Femur (tissue), 1 donor: ENCODE data around the gene CCDC77.
"Not testable (repeated sequence)": the region's sequence is repeated elsewhere in the genome, so short reads cannot be mapped to it uniquely, and the experiment has no call there.

ENCODE experiments used
- DNase-seq: peaks from one replicate; pipeline ENCODE4 v3.0.0-alpha.2; 2017

The CCDC77 gene

GRCh38 chr12:401235-402028 is at the start of gene CCDC77:
CCDC77 (plus strand) TSS chr12:401644; CDS start chr12:409384, 7,740 bp downstream.
- peak; percentile 96 for DNase-seq

DNA sequence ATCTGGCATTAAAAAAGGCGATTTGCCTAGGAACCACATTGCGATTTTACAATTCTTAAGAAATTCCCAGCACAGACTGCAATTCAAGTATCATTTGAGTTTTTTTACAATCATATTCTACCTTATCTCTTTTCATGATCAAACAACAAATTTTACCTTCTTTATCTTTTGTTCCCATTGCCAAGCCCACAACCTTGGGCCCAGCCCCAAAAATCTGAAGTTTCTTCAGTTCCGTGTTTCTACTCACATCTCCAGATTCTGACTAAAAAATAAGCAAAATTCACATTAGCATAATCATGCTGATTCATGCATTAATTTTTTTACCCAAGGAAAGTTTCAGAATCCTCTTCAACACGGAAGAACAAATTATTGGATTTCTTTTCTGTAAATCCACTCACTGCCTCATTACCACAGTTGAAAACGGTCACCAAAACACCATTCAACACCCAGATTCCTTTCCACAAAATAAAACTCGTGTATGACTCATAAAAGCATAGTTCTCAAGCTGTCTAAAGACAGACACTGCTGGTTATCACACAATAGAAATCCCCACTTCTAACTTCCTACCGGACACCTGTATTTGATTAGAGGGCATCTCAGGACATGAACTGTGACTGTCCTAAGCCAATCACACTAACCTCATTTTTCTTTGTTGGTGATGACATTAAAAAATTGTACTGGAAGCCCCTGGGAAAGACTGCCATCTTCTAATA is 45.0 kb upstream of the CCDC77 start:
- no peak for DNase-seq

DNA sequence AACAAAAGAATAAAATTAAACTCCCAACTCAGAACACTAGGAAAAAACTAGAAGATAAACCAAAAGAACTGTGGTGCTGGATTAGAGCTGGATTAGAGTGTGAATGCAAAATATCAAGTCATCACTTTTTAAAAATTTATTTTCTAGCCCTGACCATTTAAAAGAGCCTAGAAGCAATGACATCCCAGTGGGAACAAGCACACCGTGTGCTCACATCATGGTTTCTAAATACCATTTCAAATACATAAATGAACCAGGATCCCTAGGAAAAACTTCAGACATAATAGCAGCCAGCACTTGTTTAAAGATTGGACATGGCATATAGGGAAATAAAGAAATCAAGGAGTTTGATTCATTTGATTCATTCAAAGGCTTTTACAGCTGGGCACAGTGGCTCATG is 42.4 kb upstream of the CCDC77 start:
- DNase-seq, result no peak

- DNase-seq, result no peak
Observed at GRCh38 chr12:366820-367219, 34.6 kb upstream of the CCDC77 start.

- no peak for DNase-seq
Observed at GRCh38 chr12:367972-368371, 33.5 kb upstream of the CCDC77 start.

DNA sequence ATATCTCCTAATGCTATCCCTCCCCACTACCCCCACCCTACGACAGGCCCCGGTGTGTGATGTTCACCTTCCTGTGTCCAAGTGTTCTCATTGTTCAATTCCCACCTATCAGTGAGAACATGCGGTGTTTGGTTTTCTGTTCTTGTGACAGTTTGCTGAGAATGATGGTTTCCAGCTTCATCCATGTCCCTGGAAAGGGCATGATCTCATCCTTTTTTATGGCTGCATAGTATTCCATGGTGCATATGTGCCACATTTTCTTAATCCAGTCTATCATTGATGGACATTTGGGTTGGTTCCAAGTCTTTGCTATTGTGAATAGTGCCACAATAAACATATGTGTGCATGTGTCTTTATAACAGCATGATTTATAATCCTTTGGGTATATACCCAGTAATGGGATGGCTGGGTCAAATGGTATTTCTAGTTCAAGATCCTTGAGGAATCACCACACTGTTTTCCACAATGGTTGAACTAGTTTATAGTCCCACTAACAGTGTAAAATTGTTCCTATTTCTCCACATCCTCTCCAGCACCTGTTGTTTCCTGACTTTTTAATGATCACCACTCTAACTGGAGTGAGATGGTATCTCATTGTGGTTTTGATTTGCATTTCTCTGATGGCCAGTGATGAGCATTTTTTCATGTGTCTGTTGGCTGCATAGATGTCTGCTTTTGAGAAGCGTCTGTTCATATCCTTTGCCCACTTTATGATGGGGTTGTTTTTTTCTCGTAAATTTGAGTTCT is 30.5 kb upstream of the CCDC77 start:
- DNase-seq, result not testable (repeated sequence)

DNA sequence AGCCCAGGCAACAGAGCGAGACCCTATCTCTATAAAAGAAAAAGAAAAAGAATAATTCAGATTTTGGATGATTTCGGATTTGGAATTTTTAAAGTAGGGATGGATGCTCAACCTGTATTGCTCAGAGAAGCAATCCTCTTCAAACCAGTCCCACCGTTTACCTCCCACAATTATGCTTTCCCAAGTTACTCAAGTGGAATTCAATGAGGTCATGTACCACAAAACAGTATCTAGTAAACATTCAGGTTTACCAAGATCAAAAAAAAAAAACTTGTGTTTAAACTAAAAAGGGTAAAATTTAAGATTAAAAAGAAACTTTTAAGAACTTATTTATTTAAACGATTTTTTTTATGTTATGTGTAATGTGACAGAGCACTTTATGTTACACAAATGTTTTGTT is 14.8 kb upstream of the CCDC77 start:
- no peak for DNase-seq

DNA sequence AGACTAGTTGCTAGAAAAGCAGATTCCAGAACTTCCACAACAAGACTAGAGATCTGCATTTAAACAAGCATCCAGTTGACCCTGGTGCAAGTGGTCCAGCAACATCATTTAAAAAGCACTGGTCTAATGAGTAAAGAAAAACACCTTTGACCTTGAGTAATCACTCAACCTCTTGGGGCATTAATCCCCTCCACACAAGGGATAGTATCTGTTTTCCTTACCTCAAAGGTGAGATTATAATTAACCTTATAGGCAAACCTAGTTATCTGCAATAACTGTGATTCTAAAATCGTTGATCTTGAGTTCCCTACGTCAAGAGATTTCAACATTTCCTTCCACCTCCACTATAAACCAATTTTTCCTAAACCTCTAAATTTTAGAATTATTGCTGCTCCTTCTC is 13.4 kb upstream of the CCDC77 start:
- no peak for DNase-seq

DNA sequence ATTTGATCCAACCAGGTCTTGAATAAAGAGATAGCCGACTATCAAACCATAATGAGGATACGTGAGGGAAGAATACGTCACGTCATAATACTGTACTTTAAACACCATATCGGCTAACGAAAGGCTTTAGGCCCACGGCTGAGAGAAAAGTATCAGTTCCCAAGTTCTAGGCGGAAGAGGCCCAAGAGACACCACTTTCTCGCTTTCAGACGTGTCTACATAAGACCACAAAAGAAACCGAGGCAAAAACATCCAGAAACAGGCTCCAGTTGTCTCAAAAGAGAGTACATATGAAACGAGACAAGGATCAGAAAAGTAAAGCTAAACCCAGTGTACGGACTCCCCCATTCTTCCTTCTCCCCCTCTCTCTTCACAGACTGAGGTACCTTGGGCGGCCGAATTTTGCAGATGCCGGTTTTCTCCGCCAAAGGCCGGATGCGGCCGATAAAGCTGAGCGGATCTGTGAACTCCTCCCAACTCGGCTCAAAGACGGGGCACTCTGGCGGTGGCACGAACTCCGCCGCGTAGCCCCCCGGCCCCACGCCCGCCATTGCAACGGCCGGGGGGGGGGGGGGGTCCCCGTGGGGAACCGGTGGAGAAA is 12.8 kb upstream of the CCDC77 start:
- DNase-seq, result no peak

GRCh38 chr12:389142-390096 is 12.0 kb upstream of the CCDC77 start, which contains the start of gene KDM5A:
KDM5A (minus strand) TSS chr12:389320; CDS start chr12:389091, 229 bp downstream.
- peak; percentile 96 for DNase-seq

DNA sequence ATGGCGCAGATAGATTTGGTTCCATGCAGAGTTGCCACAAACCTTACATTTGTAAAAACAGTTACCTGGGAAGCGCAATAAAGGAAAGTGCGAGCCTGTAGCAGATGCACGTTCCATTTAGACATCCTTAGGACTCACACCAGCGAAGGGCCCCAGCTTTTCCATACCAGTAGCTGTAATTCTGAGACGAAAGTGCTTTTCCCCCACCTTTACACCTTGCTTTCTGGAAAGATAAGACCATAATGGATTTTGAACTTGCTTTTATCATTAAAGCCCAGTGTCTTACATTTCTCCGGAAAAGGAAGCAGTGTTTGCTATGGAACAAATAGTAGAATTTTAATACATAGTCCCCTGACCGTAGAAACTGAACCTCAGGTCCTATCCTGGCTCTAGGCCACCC is 616 bp upstream of the CCDC77 start:
- no peak for DNase-seq

GRCh38 chr12:402029-402389 is 565 bp downstream of the CCDC77 start:
- DNase-seq, result no peak

DNA sequence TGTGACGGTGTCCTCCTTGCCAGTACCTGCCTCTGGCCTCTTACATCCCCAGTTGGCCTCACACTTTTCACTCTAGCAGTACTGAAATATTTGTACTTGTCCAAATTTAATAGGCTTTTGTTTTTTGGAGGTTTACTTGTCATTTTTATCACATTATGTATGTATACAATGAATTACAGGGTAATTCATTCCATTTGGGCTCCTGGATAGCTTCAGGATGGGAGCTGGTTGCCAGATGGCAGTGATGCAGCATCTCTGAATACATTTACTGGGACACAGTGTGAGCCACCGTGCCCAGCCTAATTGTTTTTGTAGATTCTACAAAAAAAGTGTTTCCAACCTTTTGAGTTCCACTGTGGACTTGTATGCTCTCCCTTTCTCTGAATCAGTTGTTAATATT is 13.4 kb downstream of the CCDC77 start:
- no peak for DNase-seq

DNA sequence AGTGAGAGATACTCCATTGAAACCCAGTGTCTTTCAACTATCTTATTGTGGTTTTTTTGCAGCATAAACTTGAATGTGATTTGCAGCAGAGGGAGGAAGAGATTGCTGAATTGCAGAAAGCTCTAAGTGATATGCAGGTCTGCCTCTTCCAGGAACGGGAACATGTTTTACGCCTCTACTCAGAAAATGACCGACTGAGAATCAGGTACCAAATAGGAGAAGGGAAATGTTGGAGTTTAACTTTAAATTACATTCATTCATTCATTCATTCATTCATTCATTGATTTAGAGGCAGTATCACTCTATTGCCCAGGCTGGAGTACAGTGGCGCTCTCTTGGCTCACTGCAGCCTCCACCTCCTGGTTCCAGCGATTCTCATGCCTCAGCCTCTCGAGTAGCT is 17.0 kb downstream of the CCDC77 start:
- DNase-seq, result no peak

GRCh38 chr12:422526-422925 is 21.1 kb downstream of the CCDC77 start:
- DNase-seq, result no peak

DNA sequence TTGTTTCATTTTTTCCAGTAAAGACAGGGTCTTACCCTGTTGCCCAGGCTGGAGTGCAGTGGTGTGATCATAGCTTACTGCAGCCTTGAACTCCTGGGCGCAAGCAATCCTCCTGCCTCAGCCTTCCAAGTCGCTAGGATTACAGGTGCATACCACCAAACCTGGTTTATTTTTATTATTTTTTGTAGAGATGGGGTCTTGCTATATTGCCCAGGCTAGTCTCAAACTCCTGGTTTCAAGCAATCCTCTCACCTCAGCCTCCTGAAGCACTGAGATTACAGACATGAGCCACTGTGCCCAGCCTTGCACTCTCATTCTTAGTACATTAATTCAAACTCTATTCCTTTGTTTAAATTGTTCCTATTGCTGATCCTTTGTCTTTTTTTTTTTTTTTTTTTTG is 34.3 kb downstream of the CCDC77 start:
- DNase-seq, result not testable (repeated sequence)

DNA sequence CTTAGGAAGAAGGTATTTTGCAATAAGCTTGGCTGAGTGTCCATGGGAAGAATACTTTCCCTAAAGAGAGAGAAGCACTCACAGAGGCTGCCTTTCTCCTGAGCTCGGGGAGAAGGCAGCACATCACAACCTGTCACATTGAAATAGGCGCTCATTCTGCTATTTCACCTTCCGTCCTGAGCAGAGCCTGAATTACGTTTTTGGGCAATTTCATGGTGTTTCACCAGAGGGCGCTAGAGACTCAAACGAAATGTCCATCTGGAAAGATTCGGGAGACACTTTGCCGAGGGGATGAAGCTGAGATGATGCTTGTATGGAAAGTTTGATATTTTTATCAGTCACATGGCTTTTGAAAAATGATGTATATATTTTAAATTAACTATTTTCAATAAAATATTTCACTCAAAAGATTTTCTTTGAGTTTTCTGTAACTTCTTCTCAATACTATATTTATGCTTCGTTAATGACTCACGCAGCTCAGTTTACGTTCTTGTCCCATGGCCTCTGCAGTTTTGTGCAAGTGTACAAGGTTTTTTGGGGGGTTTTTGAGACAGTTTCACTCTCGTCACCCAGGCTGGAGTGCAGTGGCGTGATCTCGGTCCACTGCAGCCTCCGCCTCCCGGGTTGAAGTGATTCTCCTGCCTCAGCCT is 40.9 kb downstream of the CCDC77 start:
- peak; percentile 57 for DNase-seq

DNA sequence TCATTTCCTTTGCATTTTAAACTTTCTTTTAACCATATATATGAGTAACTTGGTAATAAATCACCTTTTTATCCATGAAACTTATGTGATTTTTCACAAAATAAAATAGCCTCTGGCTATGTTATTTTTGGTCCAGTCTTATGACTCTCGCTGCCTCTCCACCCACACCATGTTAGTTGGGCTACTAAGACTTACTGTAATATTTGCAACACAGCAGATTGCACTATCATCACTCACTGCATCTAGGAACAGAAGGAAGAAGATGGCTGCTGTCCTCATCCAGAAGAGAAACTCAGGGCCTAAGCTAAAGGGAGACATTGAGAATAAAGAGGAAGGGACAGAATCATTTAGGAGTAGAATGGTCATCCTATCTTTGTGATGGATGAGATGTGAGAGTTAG is 45.7 kb downstream of the CCDC77 start:
- no peak for DNase-seq

DNA sequence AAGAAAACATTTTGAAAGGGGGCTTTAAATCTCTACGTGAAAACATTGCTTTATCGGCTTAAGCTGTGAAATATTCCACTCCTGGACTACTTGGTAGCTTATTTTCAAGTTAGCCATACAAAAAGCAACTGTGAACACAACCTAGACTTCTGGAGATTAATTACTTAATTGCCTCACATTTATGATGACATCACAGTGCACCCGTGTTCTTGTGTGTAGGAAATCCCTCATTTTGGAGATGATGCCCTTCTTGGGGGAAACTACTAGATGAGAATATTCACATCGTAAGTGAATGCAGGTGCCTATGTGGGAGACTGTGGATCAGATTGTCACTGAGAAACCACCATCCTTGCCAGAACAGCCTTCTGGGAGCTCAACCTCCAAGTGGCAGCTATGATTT is 47.8 kb downstream of the CCDC77 start:
- no peak for DNase-seq

GRCh38 chr12:450438-450837 is 49.0 kb downstream of the CCDC77 start:
- no peak for DNase-seq

- DNase-seq, result no peak
Observed at GRCh38 chr12:452667-453210, 51.3 kb downstream of the CCDC77 start.
